Measurements from ENCODE around the gene GPR35.

DNA sequence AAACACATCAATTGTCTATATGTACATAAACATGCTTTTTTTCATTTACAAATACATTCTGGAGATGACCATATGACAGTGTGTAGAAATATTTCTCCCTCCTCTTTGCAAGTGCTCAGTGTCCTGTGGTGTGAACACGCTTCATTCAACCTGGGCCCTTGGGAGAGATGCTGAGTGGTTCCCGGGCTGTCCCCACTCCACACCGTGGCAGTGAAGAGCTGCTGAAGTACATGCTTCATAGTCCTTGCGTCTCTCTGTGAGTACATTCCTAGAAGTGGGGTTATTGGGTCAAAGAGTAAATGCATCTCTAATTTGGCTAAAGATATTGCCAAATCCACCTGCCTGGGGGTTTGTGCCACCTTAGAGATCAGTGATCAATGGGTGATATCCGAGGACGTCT lies 6.5 kb upstream of the GPR35 start:
- TF ChIP-seq POLR2A (IDR thresholded peaks at IDR 0.05) (no peak), EP300 (IDR thresholded peaks at IDR 0.05) (no peak), POLR2AphosphoS5 (IDR thresholded peaks at IDR 0.05) (no peak)
- TF ChIP-seq, protein P1, sequence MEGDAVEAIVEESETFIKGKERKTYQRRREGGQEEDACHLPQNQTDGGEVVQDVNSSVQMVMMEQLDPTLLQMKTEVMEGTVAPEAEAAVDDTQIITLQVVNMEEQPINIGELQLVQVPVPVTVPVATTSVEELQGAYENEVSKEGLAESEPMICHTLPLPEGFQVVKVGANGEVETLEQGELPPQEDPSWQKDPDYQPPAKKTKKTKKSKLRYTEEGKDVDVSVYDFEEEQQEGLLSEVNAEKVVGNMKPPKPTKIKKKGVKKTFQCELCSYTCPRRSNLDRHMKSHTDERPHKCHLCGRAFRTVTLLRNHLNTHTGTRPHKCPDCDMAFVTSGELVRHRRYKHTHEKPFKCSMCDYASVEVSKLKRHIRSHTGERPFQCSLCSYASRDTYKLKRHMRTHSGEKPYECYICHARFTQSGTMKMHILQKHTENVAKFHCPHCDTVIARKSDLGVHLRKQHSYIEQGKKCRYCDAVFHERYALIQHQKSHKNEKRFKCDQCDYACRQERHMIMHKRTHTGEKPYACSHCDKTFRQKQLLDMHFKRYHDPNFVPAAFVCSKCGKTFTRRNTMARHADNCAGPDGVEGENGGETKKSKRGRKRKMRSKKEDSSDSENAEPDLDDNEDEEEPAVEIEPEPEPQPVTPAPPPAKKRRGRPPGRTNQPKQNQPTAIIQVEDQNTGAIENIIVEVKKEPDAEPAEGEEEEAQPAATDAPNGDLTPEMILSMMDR (IDR thresholded peaks at IDR 0.05) = no peak

Measured in sigmoid colon (tissue), 4 donors.